ENCODE data around the gene ZIC4. TPM values are rescaled to one million over a fixed set of nuclear protein-coding genes. Genes with fewer than 3 reads are reported as not detected.

ZIC4 gene
- total and polyA plus RNA-seq, 2 experiments from 2014 or later, result 0.17 TPM; not detected in 1

DNA sequence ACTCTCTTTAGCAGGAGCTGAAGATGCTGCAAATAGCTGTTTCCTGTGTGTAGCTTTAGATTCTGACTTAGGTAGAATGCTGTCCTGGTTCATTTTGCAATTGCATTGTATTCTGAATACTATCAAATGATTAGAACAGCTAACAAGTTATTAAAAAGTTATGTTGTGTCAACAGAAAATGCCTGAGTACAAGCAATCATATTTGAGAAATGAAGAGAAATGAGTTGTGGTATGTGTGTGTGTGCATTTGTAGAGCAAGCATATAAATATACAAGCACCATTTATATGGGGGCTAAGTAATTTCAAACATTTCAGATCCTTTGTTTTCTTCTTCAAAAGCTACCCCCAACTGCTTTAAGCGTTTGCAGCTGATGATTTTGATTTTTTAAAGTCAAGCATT lies 10.6 kb upstream of the ZIC4 start:
- no peaks in the 10 kb centered on the region for H3K9me3 ChIP-seq (ENCODE audit: low read depth)
- WGBS (ENCODE audit: low lambda C conversion rate, missing lambda C conversion rate), result 4% methylated on average over 1 of the region's 1 CpG
- H3K9me2 ChIP-seq (replicated peaks; ENCODE audit: insufficient read depth), result no peaks in the 10 kb centered on the region
- H4K20me1 ChIP-seq (ENCODE audit: insufficient read depth, poor library complexity, severe bottlenecking), result no peaks in the 10 kb centered on the region
- no peaks in the 10 kb centered on the region for H3K36me3 ChIP-seq (replicated peaks; ENCODE audit: insufficient read depth, low read depth)
- no peak overlapping the region for H3K4me2 ChIP-seq
- H3K27ac ChIP-seq, result no peak overlapping the region
- H3K27me3 ChIP-seq, result peaks cover 98% of the 10 kb centered on the region
- H3K79me2 ChIP-seq, result no peaks in the 10 kb centered on the region
- no peak for DNase-seq (ENCODE audit: low spot score)
- H3K4me1 ChIP-seq (ENCODE audit: insufficient read depth), result peaks cover 5% of the 10 kb centered on the region
- no peak overlapping the region for H3K4me3 ChIP-seq
- no peak overlapping the region for H2AFZ ChIP-seq
- TF ChIP-seq EZH2 (IDR thresholded peaks at IDR 0.05; ENCODE audit: borderline replicate concordance) (no peak), EZH2phosphoT487 (IDR thresholded peaks at IDR 0.05; ENCODE audit: low read depth, severe bottlenecking, unreplicated experiment) (no peak)
- TF ChIP-seq, protein P1, sequence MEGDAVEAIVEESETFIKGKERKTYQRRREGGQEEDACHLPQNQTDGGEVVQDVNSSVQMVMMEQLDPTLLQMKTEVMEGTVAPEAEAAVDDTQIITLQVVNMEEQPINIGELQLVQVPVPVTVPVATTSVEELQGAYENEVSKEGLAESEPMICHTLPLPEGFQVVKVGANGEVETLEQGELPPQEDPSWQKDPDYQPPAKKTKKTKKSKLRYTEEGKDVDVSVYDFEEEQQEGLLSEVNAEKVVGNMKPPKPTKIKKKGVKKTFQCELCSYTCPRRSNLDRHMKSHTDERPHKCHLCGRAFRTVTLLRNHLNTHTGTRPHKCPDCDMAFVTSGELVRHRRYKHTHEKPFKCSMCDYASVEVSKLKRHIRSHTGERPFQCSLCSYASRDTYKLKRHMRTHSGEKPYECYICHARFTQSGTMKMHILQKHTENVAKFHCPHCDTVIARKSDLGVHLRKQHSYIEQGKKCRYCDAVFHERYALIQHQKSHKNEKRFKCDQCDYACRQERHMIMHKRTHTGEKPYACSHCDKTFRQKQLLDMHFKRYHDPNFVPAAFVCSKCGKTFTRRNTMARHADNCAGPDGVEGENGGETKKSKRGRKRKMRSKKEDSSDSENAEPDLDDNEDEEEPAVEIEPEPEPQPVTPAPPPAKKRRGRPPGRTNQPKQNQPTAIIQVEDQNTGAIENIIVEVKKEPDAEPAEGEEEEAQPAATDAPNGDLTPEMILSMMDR (IDR thresholded peaks at IDR 0.05; ENCODE audit: poor library complexity), result no peak

DNA sequence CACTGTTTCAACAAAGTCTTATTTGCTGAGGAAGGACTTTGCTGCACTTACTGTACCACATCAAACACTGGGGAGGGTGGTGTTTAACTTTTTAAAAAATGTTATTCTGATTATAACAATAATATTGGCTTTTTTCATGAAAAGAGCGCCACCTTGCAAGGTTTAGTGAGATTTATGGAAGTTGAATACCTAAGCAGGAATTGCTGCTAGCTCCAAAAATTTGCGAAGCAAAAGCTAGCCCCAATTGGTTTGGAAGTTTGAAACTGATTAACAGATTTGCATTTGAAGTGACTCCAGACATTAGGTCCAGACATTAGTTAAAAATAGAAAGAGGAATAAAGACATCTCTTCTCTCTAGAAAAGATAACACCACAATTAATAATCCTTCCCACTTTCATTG lies 9.5 kb upstream of the ZIC4 start:
- Histone ChIP-seq H3K27me3 (peaks cover 98% of the 10 kb centered on the region), H3K4me2 (no peak overlapping the region), H3K36me3 (replicated peaks; ENCODE audit: insufficient read depth, low read depth) (no peaks in the 10 kb centered on the region), H2AFZ (no peak overlapping the region), H3K79me2 (no peaks in the 10 kb centered on the region), H3K9me2 (replicated peaks; ENCODE audit: insufficient read depth) (no peaks in the 10 kb centered on the region), H4K20me1 (ENCODE audit: insufficient read depth, poor library complexity, severe bottlenecking) (no peaks in the 10 kb centered on the region), H3K27ac (no peak overlapping the region), H3K9me3 (ENCODE audit: low read depth) (no peaks in the 10 kb centered on the region), H3K4me1 (ENCODE audit: insufficient read depth) (peaks cover 16% of the 10 kb centered on the region), H3K4me3 (no peak overlapping the region)
- no peak for DNase-seq (ENCODE audit: low spot score)
- 9% methylated on average over 2 of the region's 2 CpGs for WGBS (ENCODE audit: low lambda C conversion rate, missing lambda C conversion rate)
- TF ChIP-seq, protein P1 (IDR thresholded peaks at IDR 0.05; ENCODE audit: poor library complexity), result no peak
- no peak for TF ChIP-seq EZH2 (IDR thresholded peaks at IDR 0.05; ENCODE audit: borderline replicate concordance)
- TF ChIP-seq EZH2phosphoT487 (IDR thresholded peaks at IDR 0.05; ENCODE audit: low read depth, severe bottlenecking, unreplicated experiment), result no peak

DNA sequence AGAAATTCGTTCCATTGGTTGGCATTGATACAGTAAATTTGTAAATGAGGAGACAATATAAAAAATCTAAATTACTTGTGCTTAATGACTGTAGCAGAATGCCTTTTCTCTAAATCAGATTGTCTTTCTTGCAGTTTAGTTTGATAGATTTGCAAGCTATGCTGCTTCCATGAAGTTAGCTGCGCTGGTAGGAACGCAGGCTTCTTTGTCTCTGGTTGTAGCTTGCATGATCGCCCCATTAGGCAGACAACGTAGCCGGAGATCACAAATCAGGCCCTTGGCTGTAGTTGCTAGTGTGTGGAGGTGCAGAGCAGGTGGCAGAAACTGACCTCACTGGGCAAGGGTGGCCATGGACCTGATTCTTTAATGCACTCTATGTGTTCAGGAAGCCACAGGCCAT lies 8.9 kb upstream of the ZIC4 start:
- Histone ChIP-seq H3K27me3 (peaks cover 98% of the 10 kb centered on the region), H3K36me3 (replicated peaks; ENCODE audit: insufficient read depth, low read depth) (no peaks in the 10 kb centered on the region), H3K4me1 (ENCODE audit: insufficient read depth) (peaks cover 21% of the 10 kb centered on the region), H3K4me2 (no peak overlapping the region), H3K79me2 (no peaks in the 10 kb centered on the region), H4K20me1 (ENCODE audit: insufficient read depth, poor library complexity, severe bottlenecking) (no peaks in the 10 kb centered on the region), H3K9me3 (ENCODE audit: low read depth) (no peaks in the 10 kb centered on the region), H3K27ac (no peak overlapping the region), H3K9me2 (replicated peaks; ENCODE audit: insufficient read depth) (no peaks in the 10 kb centered on the region), H3K4me3 (no peak overlapping the region), H2AFZ (no peak overlapping the region)
- DNase-seq (ENCODE audit: low spot score), result no peak
- TF ChIP-seq EZH2phosphoT487 (IDR thresholded peaks at IDR 0.05; ENCODE audit: low read depth, severe bottlenecking, unreplicated experiment) (no peak), EZH2 (IDR thresholded peaks at IDR 0.05; ENCODE audit: borderline replicate concordance) (no peak)
- TF ChIP-seq, protein P1 (IDR thresholded peaks at IDR 0.05; ENCODE audit: poor library complexity), result no peak
- WGBS (ENCODE audit: low lambda C conversion rate, missing lambda C conversion rate), result 10% methylated on average over 6 of the region's 6 CpGs
